Measurements from ENCODE around the gene MRPL53. TPM values are rescaled to one million over a fixed set of nuclear protein-coding genes. Genes with fewer than 3 reads are reported as not detected.
A peak's percentile ranks its signal among the peaks of the same experiment; 100 is the strongest.
"Not testable (repeated sequence)": the region's sequence is repeated elsewhere in the genome, so short reads cannot be mapped to it uniquely, and the experiment has no call there.

The MRPL53 gene
- total RNA-seq, 2 donors from 2014 or later: 31.4 to 67.9 TPM

- Mint-ChIP-seq H3K36me3 (ENCODE audit: low read depth) (peaks cover 5% of the 10 kb centered on the region), H3K27me3 (no peaks in the 10 kb centered on the region), H3K4me1 (peaks cover 28% of the 10 kb centered on the region), H3K27ac (peak overlapping the region; percentile 98), H3K4me3 (peak overlapping the region; percentile 97)
- H3K9me3 ChIP-seq (ENCODE audit: control insufficient read depth, low read length, poor library complexity, severe bottlenecking): no peaks in the 10 kb centered on the region
- DNase-seq (peak; percentile 30 to 44 (median 41)), ATAC-seq (peak; percentile 47)
Observed at GRCh38 chr2:74481961-74482800, 9.7 kb upstream of the MRPL53 start.

DNA sequence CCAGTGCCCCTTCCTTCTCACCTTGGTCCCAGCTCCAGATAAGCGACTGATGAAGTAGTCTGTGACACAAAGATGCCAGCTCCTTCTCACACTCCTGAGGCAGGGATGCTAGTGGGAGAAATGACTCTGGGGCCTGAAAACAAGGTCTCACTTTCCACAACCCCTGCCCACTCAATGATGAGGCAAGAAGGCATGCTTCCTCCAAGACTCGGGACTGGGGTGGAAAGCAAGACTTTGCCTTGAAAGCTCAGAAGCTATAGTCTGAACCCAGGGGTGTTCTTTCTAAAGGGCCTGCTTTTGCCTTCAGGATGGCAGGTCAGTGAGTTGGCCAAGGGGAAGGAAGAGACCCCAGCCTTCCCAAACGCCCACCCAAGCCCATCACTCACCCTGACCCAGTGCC is 9.0 kb upstream of the MRPL53 start:
- peak overlapping the region; percentile 98 for H3K27ac Mint-ChIP-seq
- peaks cover 25% of the 10 kb centered on the region for H3K4me1 Mint-ChIP-seq
- DNase-seq: no peak
- H3K36me3 Mint-ChIP-seq (ENCODE audit: low read depth): peaks cover 5% of the 10 kb centered on the region
- no peak for ATAC-seq
- H3K9me3 ChIP-seq (ENCODE audit: control insufficient read depth, low read length, poor library complexity, severe bottlenecking): no peaks in the 10 kb centered on the region
- peak overlapping the region; percentile 97 for H3K4me3 Mint-ChIP-seq
- no peaks in the 10 kb centered on the region for H3K27me3 Mint-ChIP-seq

- peaks cover 20% of the 10 kb centered on the region for H3K4me1 Mint-ChIP-seq
- no peak for DNase-seq
- no peaks in the 10 kb centered on the region for H3K27me3 Mint-ChIP-seq
- H3K36me3 Mint-ChIP-seq (ENCODE audit: low read depth): peaks cover 2% of the 10 kb centered on the region
- H3K9me3 ChIP-seq (ENCODE audit: control insufficient read depth, low read length, poor library complexity, severe bottlenecking): no peaks in the 10 kb centered on the region
- H3K4me3 Mint-ChIP-seq: no peak overlapping the region
- peak overlapping the region; percentile 14 for H3K27ac Mint-ChIP-seq
- ATAC-seq: no peak
Observed at GRCh38 chr2:74474899-74475298, 2.4 kb upstream of the MRPL53 start.

- Mint-ChIP-seq H3K27me3 (no peaks in the 10 kb centered on the region), H3K36me3 (ENCODE audit: low read depth) (peaks cover 2% of the 10 kb centered on the region), H3K4me1 (peaks cover 22% of the 10 kb centered on the region), H3K27ac (peak overlapping the region; percentile 9), H3K4me3 (no peak overlapping the region)
- ATAC-seq: no peak
- no peaks in the 10 kb centered on the region for H3K9me3 ChIP-seq (ENCODE audit: control insufficient read depth, low read length, poor library complexity, severe bottlenecking)
- DNase-seq: no peak
Observed at GRCh38 chr2:74474481-74474880, 2.0 kb upstream of the MRPL53 start.

GRCh38 chr2:74472945-74473258 is 422 bp upstream of the MRPL53 start:
- DNase-seq: no peak
- Mint-ChIP-seq H3K27me3 (no peaks in the 10 kb centered on the region), H3K4me1 (peaks cover 22% of the 10 kb centered on the region), H3K4me3 (peak overlapping the region; percentile 94), H3K36me3 (ENCODE audit: low read depth) (peaks cover 2% of the 10 kb centered on the region), H3K27ac (peak overlapping the region; percentile 98)
- no peak for ATAC-seq
- no peaks in the 10 kb centered on the region for H3K9me3 ChIP-seq (ENCODE audit: control insufficient read depth, low read length, poor library complexity, severe bottlenecking)

- no peaks in the 10 kb centered on the region for H3K9me3 ChIP-seq (ENCODE audit: control insufficient read depth, low read length, poor library complexity, severe bottlenecking)
- Mint-ChIP-seq H3K27ac (peak overlapping the region; percentile 98), H3K36me3 (ENCODE audit: low read depth) (peaks cover 2% of the 10 kb centered on the region), H3K4me3 (peak overlapping the region; percentile 94), H3K4me1 (peaks cover 20% of the 10 kb centered on the region), H3K27me3 (no peaks in the 10 kb centered on the region)
- DNase-seq: no peak
- ATAC-seq: no peak
Observed at GRCh38 chr2:74471332-74472065, 981 bp downstream of the MRPL53 start.

DNA sequence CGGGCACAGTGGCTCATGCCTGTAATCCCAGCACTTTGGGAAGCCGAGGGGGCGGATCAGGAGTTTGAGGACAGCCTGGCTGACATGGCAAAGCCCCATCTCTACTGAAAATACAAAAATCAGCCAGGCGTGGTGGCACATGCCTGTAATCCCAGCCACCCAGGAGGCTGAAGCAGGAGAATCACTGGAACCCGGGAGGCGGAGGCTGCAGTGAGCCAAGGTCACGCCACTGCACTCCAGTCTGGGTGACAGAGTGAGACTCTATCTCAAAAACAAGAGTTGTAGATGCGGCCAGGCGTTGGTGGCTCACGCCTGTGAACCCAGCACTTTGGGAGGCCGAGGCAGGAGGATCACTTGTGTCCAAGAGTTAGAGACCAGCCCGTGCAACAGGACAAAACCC is 1.7 kb downstream of the MRPL53 start:
- peak overlapping the region; percentile 76 for H3K4me3 Mint-ChIP-seq
- ATAC-seq; H3K36me3 Mint-ChIP-seq (ENCODE audit: low read depth); H3K9me3 ChIP-seq (ENCODE audit: control insufficient read depth, low read length, poor library complexity, severe bottlenecking); DNase-seq; H3K27me3 Mint-ChIP-seq: not testable (repeated sequence)
- peak overlapping the region; percentile 89 for H3K27ac Mint-ChIP-seq
- H3K4me1 Mint-ChIP-seq: peaks cover 20% of the 10 kb centered on the region

DNA sequence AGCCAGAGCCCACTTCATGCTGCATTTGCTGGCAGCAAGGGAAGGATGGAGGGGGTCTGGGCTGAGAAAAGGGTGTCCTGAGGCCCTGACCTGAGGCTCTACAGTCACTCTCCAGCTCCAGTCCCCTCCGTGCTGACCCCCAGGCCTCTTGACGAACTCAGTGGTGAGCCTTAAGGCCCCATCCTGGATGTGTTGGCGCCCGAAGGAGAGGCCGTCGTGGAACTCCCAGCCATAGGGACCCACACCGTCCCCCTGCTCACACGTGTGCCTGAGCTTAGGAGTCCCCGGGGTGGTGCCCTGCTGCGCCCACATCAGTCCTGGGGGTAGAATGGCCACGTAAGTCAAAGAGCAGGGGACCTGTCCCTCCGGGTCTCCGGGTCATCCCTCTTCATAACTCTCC is 8.1 kb downstream of the MRPL53 start:
- Mint-ChIP-seq H3K4me3 (peak overlapping the region; percentile 97), H3K27me3 (no peaks in the 10 kb centered on the region), H3K27ac (peak overlapping the region; percentile 99), H3K36me3 (ENCODE audit: low read depth) (no peaks in the 10 kb centered on the region), H3K4me1 (peaks cover 24% of the 10 kb centered on the region)
- no peaks in the 10 kb centered on the region for H3K9me3 ChIP-seq (ENCODE audit: control insufficient read depth, low read length, poor library complexity, severe bottlenecking)
- no peak for DNase-seq
- no peak for ATAC-seq

GRCh38 chr2:74462786-74463105 is 9.7 kb downstream of the MRPL53 start:
- H3K4me3 Mint-ChIP-seq: no peak overlapping the region
- H3K27ac Mint-ChIP-seq: peak overlapping the region; percentile 72
- no peaks in the 10 kb centered on the region for H3K27me3 Mint-ChIP-seq

DNA sequence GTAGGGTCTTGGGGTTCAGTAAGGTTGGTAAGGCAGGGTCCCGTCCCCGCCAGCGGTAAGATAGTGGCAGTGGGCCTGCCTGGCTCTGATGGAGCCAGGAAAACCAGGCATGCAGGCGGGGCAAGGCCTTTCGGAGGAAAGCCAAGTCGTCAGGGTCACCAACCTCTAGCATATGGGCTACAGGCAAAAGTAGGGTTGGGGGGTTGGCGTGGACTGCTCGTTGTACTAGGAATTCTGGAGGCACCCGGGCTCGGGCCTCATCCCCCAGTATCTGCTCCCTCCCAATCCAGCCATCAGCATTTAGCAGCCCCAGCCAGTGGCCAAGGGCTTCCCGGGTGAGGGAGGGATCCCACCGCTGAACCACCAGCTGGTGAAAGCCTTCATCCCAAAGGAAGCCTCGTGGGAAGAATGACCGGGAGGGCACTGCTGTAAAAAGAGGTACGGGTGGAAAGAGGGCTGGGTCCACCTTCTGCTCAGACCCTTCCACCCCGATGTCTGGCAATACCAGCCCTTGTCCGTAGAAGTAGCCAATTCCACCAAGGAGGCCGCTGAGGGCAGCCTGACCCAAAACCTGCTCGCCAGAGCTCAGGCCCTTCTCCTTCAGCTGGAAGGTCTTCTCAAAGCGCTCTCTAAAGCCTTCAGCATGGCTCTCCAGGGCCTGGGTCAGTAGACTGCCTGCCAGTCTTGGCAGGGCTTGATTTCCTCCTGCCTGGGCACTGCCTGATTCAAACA is 10.3 kb downstream of the MRPL53 start:
- peaks cover 40% of the 10 kb centered on the region for H3K4me1 Mint-ChIP-seq

More at GRCh38 chr2:74462786-74463105, 9.7 kb downstream of the MRPL53 start:
- Mint-ChIP-seq H3K36me3 (ENCODE audit: low read depth) (no peaks in the 10 kb centered on the region), H3K4me1 (peaks cover 36% of the 10 kb centered on the region)
- H3K9me3 ChIP-seq (ENCODE audit: control insufficient read depth, low read length, poor library complexity, severe bottlenecking): no peaks in the 10 kb centered on the region
- no peak for DNase-seq
- no peak for ATAC-seq

GRCh38 chr2:74461187-74462053 is 11.1 kb downstream of the MRPL53 start:
- ATAC-seq (no peak), DNase-seq (no peak)
- peak overlapping the region; percentile 49 for H3K27ac Mint-ChIP-seq
- no peaks in the 10 kb centered on the region for H3K27me3 Mint-ChIP-seq
- peaks cover 3% of the 10 kb centered on the region for H3K36me3 Mint-ChIP-seq (ENCODE audit: low read depth)
- peaks cover 47% of the 10 kb centered on the region for H3K4me1 Mint-ChIP-seq
- no peaks in the 10 kb centered on the region for H3K9me3 ChIP-seq (ENCODE audit: control insufficient read depth, low read length, poor library complexity, severe bottlenecking)
- H3K4me3 Mint-ChIP-seq: no peak overlapping the region

More for the DNA sequence above, 10.3 kb downstream of the MRPL53 start:
- Mint-ChIP-seq H3K36me3 (ENCODE audit: low read depth) (no peaks in the 10 kb centered on the region), H3K27me3 (no peaks in the 10 kb centered on the region), H3K4me3 (no peak overlapping the region), H3K27ac (peak overlapping the region; percentile 72)
- DNase-seq (no peak), ATAC-seq (no peak)
- H3K9me3 ChIP-seq (ENCODE audit: control insufficient read depth, low read length, poor library complexity, severe bottlenecking): no peaks in the 10 kb centered on the region

DNA sequence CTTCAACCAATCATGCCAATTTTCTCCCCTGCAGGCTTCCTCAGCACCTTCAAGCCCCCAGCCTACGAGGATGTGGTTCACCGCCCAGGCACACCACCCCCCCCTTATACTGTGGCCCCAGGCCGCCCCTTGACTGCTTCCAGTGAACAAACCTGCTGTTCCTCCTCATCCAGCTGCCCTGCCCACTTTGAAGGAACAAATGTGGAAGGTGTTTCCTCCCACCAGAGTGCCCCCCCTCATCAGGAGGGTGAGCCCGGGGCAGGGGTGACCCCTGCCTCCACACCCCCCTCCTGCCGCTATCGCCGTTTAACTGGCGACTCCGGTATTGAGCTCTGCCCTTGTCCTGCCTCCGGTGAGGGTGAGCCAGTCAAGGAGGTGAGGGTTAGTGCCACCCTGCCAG is 12.3 kb downstream of the MRPL53 start:
- not testable (repeated sequence) for H3K36me3 Mint-ChIP-seq (ENCODE audit: low read depth)
- H3K27ac Mint-ChIP-seq: peak overlapping the region; percentile 100
- peak overlapping the region; percentile 100 for H3K4me3 Mint-ChIP-seq

More for the DNA sequence above, 12.3 kb downstream of the MRPL53 start:
- DNase-seq; H3K9me3 ChIP-seq (ENCODE audit: control insufficient read depth, low read length, poor library complexity, severe bottlenecking); H3K27me3 Mint-ChIP-seq; ATAC-seq: not testable (repeated sequence)
- H3K4me1 Mint-ChIP-seq: peaks cover 53% of the 10 kb centered on the region

Data from T-helper 17 cell (primary cell).